GM18511 (cell line): ENCODE data around the gene POLE3.
"Not testable (repeated sequence)": the region's sequence is repeated elsewhere in the genome, so short reads cannot be mapped to it uniquely, and the experiment has no call there.

Source experiments
- ATAC-seq: cut with Tn5 transposase; IDR thresholded peaks from one replicate; pipeline ENCODE4 v1.9.1; 2021; ENCODE audit warnings: mild to moderate bottlenecking, moderate library complexity; ENCODE audit not compliant: unreplicated experiment

The POLE3 gene

GRCh38 chr9:113379094-113379828, 31.2 kb downstream of the POLE3 start:
- not testable (repeated sequence) for ATAC-seq

GRCh38 chr9:113376634-113377567, 33.6 kb downstream of the POLE3 start, which contains the start of gene HDHD3:
HDHD3 (minus strand) TSS chr9:113376986; CDS start chr9:113374354, 2,632 bp downstream.
- peak; percentile 75 for ATAC-seq

- ATAC-seq: no peak
Measured at GRCh38 chr9:113375057-113376023, 35.1 kb downstream of the POLE3 start.

GRCh38 chr9:113373676-113374392, 36.6 kb downstream of the POLE3 start:
- ATAC-seq: no peak

- ATAC-seq: no peak
Measured at GRCh38 chr9:113373256-113373655, 37.2 kb downstream of the POLE3 start.

DNA sequence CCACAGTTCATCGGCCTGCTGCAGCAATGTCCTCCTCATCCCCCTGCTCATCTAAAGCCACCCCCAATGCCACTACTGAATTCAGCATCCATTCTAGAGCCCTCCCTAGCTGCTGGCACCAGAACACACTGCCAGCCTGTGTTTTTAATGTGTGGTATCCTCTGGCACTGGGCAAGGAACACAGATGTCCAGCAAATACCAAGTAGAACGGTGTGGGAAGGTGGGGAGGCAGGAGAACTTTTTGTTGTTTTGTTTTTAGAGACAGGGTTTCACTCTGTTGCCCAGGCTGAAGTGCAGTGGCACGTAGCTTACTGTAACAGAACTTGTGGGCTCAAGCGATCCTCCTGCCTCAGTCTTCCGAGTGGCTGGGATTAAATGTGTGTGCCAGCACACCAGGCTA, 38.4 kb downstream of the POLE3 start:
- ATAC-seq: no peak

- no peak for ATAC-seq
Measured at GRCh38 chr9:113370806-113371325, 39.6 kb downstream of the POLE3 start.

- no peak for ATAC-seq
Measured at GRCh38 chr9:113369855-113370140, 40.7 kb downstream of the POLE3 start.

GRCh38 chr9:113368982-113369854, 41.3 kb downstream of the POLE3 start:
- no peak for ATAC-seq

- no peak for ATAC-seq
Measured at GRCh38 chr9:113368348-113368981, 42.0 kb downstream of the POLE3 start.

DNA sequence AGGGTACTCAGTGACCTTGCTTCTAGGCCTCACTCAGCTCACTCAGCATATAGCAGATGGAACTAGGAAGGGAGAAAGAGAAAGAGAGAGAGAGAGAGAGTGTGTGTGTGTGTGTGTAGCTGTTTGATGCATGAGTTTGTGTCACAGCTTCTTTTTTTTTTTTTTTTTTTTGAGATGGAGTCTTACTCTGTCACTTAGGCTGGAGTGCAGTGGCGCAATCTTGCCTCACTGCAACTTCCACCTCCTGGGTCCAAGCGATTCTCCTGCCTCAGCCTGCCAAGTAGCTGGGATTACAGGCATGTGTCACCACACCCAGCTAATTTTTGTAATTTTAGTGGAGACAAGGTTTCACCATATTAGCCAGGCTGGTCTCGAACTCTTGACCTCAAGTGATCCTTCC, 44.8 kb downstream of the POLE3 start:
- not testable (repeated sequence) for ATAC-seq

GRCh38 chr9:113364951-113365350, 45.5 kb downstream of the POLE3 start:
- ATAC-seq: no peak

- no peak for ATAC-seq
Measured at GRCh38 chr9:113363336-113363735, 47.1 kb downstream of the POLE3 start.

DNA sequence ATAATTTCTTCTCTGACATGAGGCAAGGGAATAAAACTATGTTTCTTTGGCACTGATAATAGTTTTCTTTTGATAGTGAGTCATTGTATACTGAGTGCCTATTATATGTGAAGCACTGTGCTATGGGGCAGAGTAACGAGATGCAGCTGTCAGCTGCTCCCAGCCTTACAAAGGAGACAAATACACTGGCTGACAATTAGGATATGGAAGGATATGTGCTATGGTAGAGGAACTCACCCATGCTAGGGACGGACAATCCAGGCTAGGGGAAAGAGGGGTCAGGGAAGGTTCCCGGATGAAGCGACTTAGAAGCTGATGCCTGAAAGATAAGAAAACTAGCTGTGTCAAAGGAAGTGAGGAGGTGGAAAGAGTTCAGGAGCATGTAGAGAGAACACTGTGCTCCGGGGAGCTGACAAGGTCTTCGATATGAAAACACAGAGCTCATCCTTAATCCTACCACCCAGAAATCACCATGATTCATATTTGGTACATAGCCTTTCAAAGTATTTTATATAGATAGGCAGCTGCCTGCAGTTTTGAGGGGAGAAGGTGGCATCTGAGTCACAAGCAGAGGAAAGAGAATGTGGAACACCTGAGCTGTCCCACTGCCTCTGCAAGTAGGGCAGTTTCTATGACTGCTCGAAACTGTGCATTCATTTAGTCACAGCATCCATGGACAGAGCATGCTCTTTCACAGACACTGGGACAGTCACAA, 49.0 kb downstream of the POLE3 start:
- ATAC-seq: no peak

- ATAC-seq: no peak
Measured at GRCh38 chr9:113360242-113360842, 50.1 kb downstream of the POLE3 start.

DNA sequence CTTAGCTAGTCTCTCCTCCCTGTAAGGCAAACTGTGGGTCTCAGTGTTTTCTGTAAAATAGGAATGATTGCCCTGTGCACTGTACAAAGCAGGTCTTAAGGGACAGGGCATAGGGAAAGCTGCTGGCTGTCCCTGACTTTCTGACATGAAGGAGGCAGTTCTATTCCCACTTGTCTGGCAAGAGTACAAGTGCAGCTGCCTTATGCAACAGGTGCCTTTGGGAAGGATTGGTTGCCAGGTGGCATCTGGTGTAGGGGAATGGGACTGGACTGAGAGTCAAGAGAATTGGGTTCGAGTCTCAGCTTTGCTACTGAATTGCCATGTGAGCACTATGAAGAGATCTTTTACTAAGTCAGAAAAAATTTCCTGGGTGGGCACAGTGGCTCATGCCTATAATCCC, 51.1 kb downstream of the POLE3 start:
- no peak for ATAC-seq
